Thyroid gland (tissue), 4 donors: ENCODE data around the gene MRGPRF. TPM values are rescaled to one million over a fixed set of nuclear protein-coding genes. Genes with fewer than 3 reads are reported as not detected.

Experiments used
- DNase-seq, 2 donors: peaks; one replicate each; pipeline ENCODE4 v3.0.0-alpha.2; 2019
- H3K27ac ChIP-seq, 3 donors: fragments of 200-600 bp; sonication (generic); 1 replicate in 2 of 3; 2 replicates in 1 of 3; pipeline ENCODE4 v1.5.1; 2016 to 2019; ENCODE audit warnings: mild to moderate bottlenecking in 1 of 3, moderate library complexity in 1 of 3
- H3K27me3 ChIP-seq: fragments of 200-600 bp; sonication (generic); one replicate; pipeline ENCODE4 v1.5.1; 2019
- H3K36me3 ChIP-seq, 2 donors: fragments of 200-600 bp; sonication (generic); one replicate each; pipeline ENCODE4 v1.5.1; 2016 to 2019
- H3K4me1 ChIP-seq, 2 donors: fragments of 200-600 bp; sonication (generic); one replicate each; pipeline ENCODE4 v1.5.1; 2017 to 2019
- H3K4me3 ChIP-seq, 3 donors: fragments of 200-600 bp; sonication (generic); replicated peaks in 1 of 3; 1 replicate in 2 of 3; 2 replicates in 1 of 3; pipeline ENCODE4 v1.5.1; 2016; ENCODE audit warnings: mild to moderate bottlenecking in 1 of 3
- H3K9me3 ChIP-seq: fragments of 200-600 bp; sonication (generic); one replicate; pipeline ENCODE4 v1.5.1; 2017
- CTCF ChIP-seq, 6 experiments: fragments of 200-600 bp in 3 of 6; fragments of 450-650 bp in 3 of 6; sonication (generic) in 3 of 6; IDR thresholded peaks; one replicate each; pipeline ENCODE4 v1.5.1; 2016 to 2019; ENCODE audit warnings: antibody characterized with exemption in 6 of 6, mild to moderate bottlenecking in 2 of 6, inconsistent platforms in 1 of 6, moderate library complexity in 1 of 6
- POLR2A ChIP-seq, 2 donors: fragments of 450-650 bp; IDR thresholded peaks; one replicate each; pipeline ENCODE4 v1.6.1; 2017; ENCODE audit warnings: antibody characterized with exemption in 2 of 2, mild to moderate bottlenecking in 2 of 2, moderate library complexity in 1 of 2
- WGBS, 2 donors: methylation state at CpG; one replicate each; pipeline ENCODE4 v1.1.5; 2017; 5-methylcytosine and 5-hydroxymethylcytosine counted together
- intact Hi-C: fragments of 100-400 bp; cut with DNase I; formaldehyde crosslinking; loops from one replicate; pipeline ENCODE4 v1.15.1; 2023
- total RNA-seq, 4 donors: library from RNA; depleted of rRNA; stranded (reverse); fragments of >200 nt; gene quantifications; one replicate each; pipeline ENCODE4 v1.2.3, GENCODE V29; 2016

MRGPRF gene
- total RNA-seq, 4 donors from 2014 or later = 5.0 to 7.6 (median 6.6) TPM

GRCh38 chr11:69014084-69014851 is 1.2 kb upstream of the MRGPRF start:
- WGBS, 2 donors = 65 to 72% methylated on average over 19 to 20 of the region's 28 CpGs
- intact Hi-C loops = no loop called here
- no peaks in the 10 kb centered on the region for H3K36me3 ChIP-seq
- H3K4me3 ChIP-seq = no peak overlapping the region
- peaks cover 0 to 22% of the 10 kb centered on the region in 2 donors for H3K4me1 ChIP-seq
- H3K9me3 ChIP-seq = no peaks in the 10 kb centered on the region
- peaks cover 4% of the 10 kb centered on the region for H3K27me3 ChIP-seq
- no peak for DNase-seq
- TF ChIP-seq CTCF (IDR thresholded peaks at IDR 0.05) (no peak), POLR2A (IDR thresholded peaks at IDR 0.05) (no peak)
- peak overlapping the region in 2 of 3 donors; percentile 29 to 54 for H3K27ac ChIP-seq

- H3K4me3 ChIP-seq = peak overlapping the region in 1 of 3 donors; percentile 35
- peaks cover 4% of the 10 kb centered on the region for H3K27me3 ChIP-seq
- DNase-seq = no peak
- 58 to 69% methylated on average over 13 to 20 of the region's 21 CpGs for WGBS, 2 donors
- H3K27ac ChIP-seq = peak overlapping the region; percentile 42 to 58 (median 54)
- H3K4me1 ChIP-seq = peaks cover 0 to 37% of the 10 kb centered on the region in 2 donors
- intact Hi-C loops = no loop called here
- TF ChIP-seq CTCF (IDR thresholded peaks at IDR 0.05) (no peak), POLR2A (IDR thresholded peaks at IDR 0.05) (no peak)
- H3K36me3 ChIP-seq = no peaks in the 10 kb centered on the region
- no peaks in the 10 kb centered on the region for H3K9me3 ChIP-seq
Measured at GRCh38 chr11:69012092-69013008, 696 bp downstream of the MRGPRF start.

GRCh38 chr11:69011624-69012091 is 1.4 kb downstream of the MRGPRF start:
- Histone ChIP-seq H3K4me1 (peaks cover 0 to 40% of the 10 kb centered on the region in 2 donors), H3K27ac (peak overlapping the region in 2 of 3 donors; percentile 54 to 58), H3K4me3 (no peak overlapping the region), H3K9me3 (no peaks in the 10 kb centered on the region), H3K36me3 (no peaks in the 10 kb centered on the region), H3K27me3 (peaks cover 4% of the 10 kb centered on the region)
- TF ChIP-seq POLR2A (IDR thresholded peaks at IDR 0.05) = no peak
- no peak for TF ChIP-seq CTCF (IDR thresholded peaks at IDR 0.05)
- no peak for DNase-seq
- intact Hi-C loops = no loop called here
- WGBS, 2 donors = 73 to 79% methylated on average over 9 of the region's 9 CpGs

GRCh38 chr11:69010964-69011623 is 2.0 kb downstream of the MRGPRF start:
- 16 to 22% methylated on average over 24 to 25 of the region's 43 CpGs for WGBS, 2 donors
- peaks cover 4% of the 10 kb centered on the region for H3K27me3 ChIP-seq
- intact Hi-C loops = no loop called here

More at GRCh38 chr11:69010964-69011623, 2.0 kb downstream of the MRGPRF start:
- no peaks in the 10 kb centered on the region for H3K9me3 ChIP-seq
- no peaks in the 10 kb centered on the region for H3K36me3 ChIP-seq
- peaks cover 0 to 40% of the 10 kb centered on the region in 2 donors for H3K4me1 ChIP-seq
- peak overlapping the region in 1 of 3 donors; percentile 12 for H3K4me3 ChIP-seq
- TF ChIP-seq POLR2A (IDR thresholded peaks at IDR 0.05) (no peak), CTCF (IDR thresholded peaks at IDR 0.05) (no peak)
- peak; percentile 33 to 55 for DNase-seq
- H3K27ac ChIP-seq = peak overlapping the region in 2 of 3 donors; percentile 54 to 58
